ENCODE measurements around the gene TMEM198. TPM values are rescaled to one million over a fixed set of nuclear protein-coding genes. Genes with fewer than 3 reads are reported as not detected.

TMEM198 gene
- total RNA-seq, 1 experiment from 2014 or later, result 1.1 TPM

GRCh38 chr2:219560893-219561178 lies 17.0 kb downstream of the TMEM198 start:
- no peaks in the 10 kb centered on the region for H3K9me3 ChIP-seq (ENCODE audit: low read length)
- H3K4me2 ChIP-seq (ENCODE audit: low read length), result no peak overlapping the region

DNA sequence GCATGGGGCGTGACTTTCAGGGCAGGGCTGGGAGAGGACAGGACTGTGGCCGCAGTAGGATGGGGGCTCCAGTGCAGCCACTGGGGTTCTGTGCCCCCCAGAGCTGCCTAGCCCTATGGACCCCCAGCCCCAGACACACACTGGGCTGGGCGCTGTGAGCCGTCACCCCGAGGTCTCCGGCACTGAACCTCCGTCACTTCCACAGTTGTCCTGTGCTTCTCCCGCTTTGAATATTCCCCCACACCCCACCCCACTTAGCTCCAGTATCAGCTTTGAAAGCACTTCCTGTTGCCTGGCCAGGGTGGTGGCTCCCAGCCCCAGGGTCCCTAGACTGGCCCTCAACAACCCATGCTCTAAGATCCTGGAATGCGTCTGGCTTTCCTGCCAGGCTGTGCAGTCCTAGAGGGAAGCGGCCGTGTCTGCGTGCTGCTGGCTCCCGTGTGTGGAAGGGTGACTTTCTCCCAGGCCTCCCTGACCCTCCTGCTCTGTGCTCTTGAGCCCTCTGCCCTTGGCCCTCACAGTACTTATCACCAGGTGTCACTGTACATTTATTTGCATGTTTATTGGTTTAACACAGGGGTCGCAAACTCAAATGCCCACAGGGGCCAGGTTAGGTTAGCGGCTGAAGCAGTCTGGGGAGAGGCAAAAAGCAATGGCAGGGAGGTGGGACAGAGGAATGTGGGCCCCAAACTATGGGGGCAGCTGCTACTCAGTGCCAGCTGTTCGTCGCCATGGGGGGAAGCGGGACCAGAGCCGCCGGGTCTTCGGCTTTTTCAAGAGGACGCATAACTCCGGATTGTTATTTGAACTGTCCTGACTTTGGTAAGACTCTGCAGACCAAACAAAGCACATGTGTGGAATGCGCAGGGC lies 17.6 kb downstream of the TMEM198 start:
- POLR2A ChIA-PET (ENCODE audit: unreplicated experiment), result interaction anchor here (0.7 kb wide), 1 partner anchor 130 kb away, joined by 3 read pairs; no protein-coding TSS in a partner anchor
- no peak; the same call in 1 of the 2 replicates for ATAC-seq
- no peaks in the 10 kb centered on the region for H3K27me3 ChIP-seq (ENCODE audit: low read length)
- H3K4me2 ChIP-seq (ENCODE audit: low read length), result no peak overlapping the region
- no peaks in the 10 kb centered on the region for H4K20me1 ChIP-seq (ENCODE audit: low read length)
- no peak overlapping the region for H2AFZ ChIP-seq (ENCODE audit: low read length)
- H3K4me1 ChIP-seq (ENCODE audit: insufficient read depth, low read length), result no peaks in the 10 kb centered on the region
- no peak for DNase-seq
- H3K9me3 ChIP-seq (ENCODE audit: low read length), result no peaks in the 10 kb centered on the region
- no peak overlapping the region for H3K9ac ChIP-seq (ENCODE audit: low read length)
- H3K4me3 ChIP-seq (ENCODE audit: low read length), result no peak overlapping the region
- BruUV-seq (replicated peaks), result no TSS peak
- CTCF ChIA-PET, result no interaction called here
- no peaks in the 10 kb centered on the region for H3K9me2 ChIP-seq (replicated peaks; ENCODE audit: low read length)
- TF ChIP-seq EZH2 (IDR thresholded peaks at IDR 0.05; ENCODE audit: low read length, unreplicated experiment), result no peak
- TF ChIP-seq EZH2phosphoT487 (IDR thresholded peaks at IDR 0.05; ENCODE audit: borderline replicate concordance, low read length), result no peak
- TF ChIP-seq, protein P1, sequence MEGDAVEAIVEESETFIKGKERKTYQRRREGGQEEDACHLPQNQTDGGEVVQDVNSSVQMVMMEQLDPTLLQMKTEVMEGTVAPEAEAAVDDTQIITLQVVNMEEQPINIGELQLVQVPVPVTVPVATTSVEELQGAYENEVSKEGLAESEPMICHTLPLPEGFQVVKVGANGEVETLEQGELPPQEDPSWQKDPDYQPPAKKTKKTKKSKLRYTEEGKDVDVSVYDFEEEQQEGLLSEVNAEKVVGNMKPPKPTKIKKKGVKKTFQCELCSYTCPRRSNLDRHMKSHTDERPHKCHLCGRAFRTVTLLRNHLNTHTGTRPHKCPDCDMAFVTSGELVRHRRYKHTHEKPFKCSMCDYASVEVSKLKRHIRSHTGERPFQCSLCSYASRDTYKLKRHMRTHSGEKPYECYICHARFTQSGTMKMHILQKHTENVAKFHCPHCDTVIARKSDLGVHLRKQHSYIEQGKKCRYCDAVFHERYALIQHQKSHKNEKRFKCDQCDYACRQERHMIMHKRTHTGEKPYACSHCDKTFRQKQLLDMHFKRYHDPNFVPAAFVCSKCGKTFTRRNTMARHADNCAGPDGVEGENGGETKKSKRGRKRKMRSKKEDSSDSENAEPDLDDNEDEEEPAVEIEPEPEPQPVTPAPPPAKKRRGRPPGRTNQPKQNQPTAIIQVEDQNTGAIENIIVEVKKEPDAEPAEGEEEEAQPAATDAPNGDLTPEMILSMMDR (conservative IDR thresholded peaks at IDR 0.05; ENCODE audit: low read depth, low read length), result no peak
- H3K27ac ChIP-seq (ENCODE audit: low read length), result no peak overlapping the region
- no peaks in the 10 kb centered on the region for H3F3A ChIP-seq (ENCODE audit: low read length, unreplicated experiment)
- H3K79me2 ChIP-seq (ENCODE audit: low read length), result no peaks in the 10 kb centered on the region
- intact Hi-C loops (cut with micrococcal nuclease), result no loop called here
- H3K36me3 ChIP-seq (ENCODE audit: low read depth, low read length), result no peaks in the 10 kb centered on the region; the same call in 1 of the 2 replicates

More at GRCh38 chr2:219560893-219561178, 17.0 kb downstream of the TMEM198 start:
- TF ChIP-seq, protein P1 (conservative IDR thresholded peaks at IDR 0.05; ENCODE audit: low read depth, low read length), result no peak
- no peak for TF ChIP-seq EZH2phosphoT487 (IDR thresholded peaks at IDR 0.05; ENCODE audit: borderline replicate concordance, low read length)
- no peak for TF ChIP-seq EZH2 (IDR thresholded peaks at IDR 0.05; ENCODE audit: low read length, unreplicated experiment)
- no peak overlapping the region for H3K27ac ChIP-seq (ENCODE audit: low read length)
- intact Hi-C loops (cut with micrococcal nuclease), result no loop called here
- H3K9ac ChIP-seq (ENCODE audit: low read length), result no peak overlapping the region
- no peaks in the 10 kb centered on the region for H3K9me2 ChIP-seq (replicated peaks; ENCODE audit: low read length)
- H3K79me2 ChIP-seq (ENCODE audit: low read length), result no peaks in the 10 kb centered on the region
- H3K4me1 ChIP-seq (ENCODE audit: insufficient read depth, low read length), result no peaks in the 10 kb centered on the region
- H3K4me3 ChIP-seq (ENCODE audit: low read length), result no peak overlapping the region
- ATAC-seq (peak; percentile 21), DNase-seq (no peak)
- no peak overlapping the region for H2AFZ ChIP-seq (ENCODE audit: low read length)
- POLR2A ChIA-PET (ENCODE audit: unreplicated experiment), result no interaction called here
- H4K20me1 ChIP-seq (ENCODE audit: low read length), result no peaks in the 10 kb centered on the region
- no peaks in the 10 kb centered on the region for H3K27me3 ChIP-seq (ENCODE audit: low read length)
- H3F3A ChIP-seq (ENCODE audit: low read length, unreplicated experiment), result no peaks in the 10 kb centered on the region
- no TSS peak for BruUV-seq (replicated peaks)
- H3K36me3 ChIP-seq (ENCODE audit: low read depth, low read length), result no peaks in the 10 kb centered on the region; the same call in 1 of the 2 replicates
- CTCF ChIA-PET, result interaction anchor here (0.8 kb wide), 1 partner anchor 20 kb away, joined by 4 read pairs; no protein-coding TSS in a partner anchor

Measured in PC-3 (cell line).